GM12864 (cell line): ENCODE data around the gene ZCRB1.
"Not testable (repeated sequence)": the region's sequence is repeated elsewhere in the genome, so short reads cannot be mapped to it uniquely, and the experiment has no call there.

Experiments used
- DNase-seq: peaks from one replicate; pipeline ENCODE4 v3.0.0-alpha.2; 2011; ENCODE audit warnings: low read depth
- H3K4me3 ChIP-seq: 2 replicates; pipeline ENCODE4 v1.5.1; 2011; ENCODE audit warnings: mild to moderate bottlenecking, low read depth, low read length, control low read depth
- CTCF ChIP-seq: IDR thresholded peaks from 2 replicates; pipeline ENCODE4 v1.5.1; 2011; ENCODE audit warnings: low read depth, mild to moderate bottlenecking, moderate library complexity, low read length, control low read depth, inconsistent platforms; ENCODE audit errors: missing control alignments

The ZCRB1 gene

GRCh38 chr12:42362647-42363260 lies 36.9 kb upstream of the ZCRB1 start:
- no peak for DNase-seq
- H3K4me3 ChIP-seq = no peak overlapping the region
- no peak for TF ChIP-seq CTCF

GRCh38 chr12:42361909-42362646 lies 36.2 kb upstream of the ZCRB1 start:
- H3K4me3 ChIP-seq = no peak overlapping the region
- no peak for TF ChIP-seq CTCF
- DNase-seq = no peak

GRCh38 chr12:42360747-42361403 lies 35.0 kb upstream of the ZCRB1 start:
- DNase-seq = no peak
- TF ChIP-seq CTCF = no peak
- H3K4me3 ChIP-seq = no peak overlapping the region

- H3K4me3 ChIP-seq = no peak overlapping the region
- no peak for TF ChIP-seq CTCF
- no peak for DNase-seq
These were observed 30.4 kb upstream of the ZCRB1 start for GRCh38 chr12:42356344-42356743.

GRCh38 chr12:42350021-42350407 lies 24.1 kb upstream of the ZCRB1 start:
- not testable (repeated sequence) for H3K4me3 ChIP-seq, DNase-seq

- not testable (repeated sequence) for DNase-seq, H3K4me3 ChIP-seq
These were observed 23.5 kb upstream of the ZCRB1 start for GRCh38 chr12:42349119-42350020.

- no peak for TF ChIP-seq CTCF
- no peak for DNase-seq
- no peak overlapping the region for H3K4me3 ChIP-seq
These were observed 20.6 kb upstream of the ZCRB1 start for GRCh38 chr12:42346403-42347002.
